Neutrophil (primary cell): Measurements from ENCODE around the gene HMCN1.

Source experiments
- H3K27ac ChIP-seq: fragments of 200-600 bp; sonication (generic); 2 replicates; pipeline ENCODE4 v1.5.1; 2016; ENCODE audit warnings: mild to moderate bottlenecking, moderate library complexity
- H3K27me3 ChIP-seq: fragments of 200-600 bp; sonication (generic); 2 replicates; pipeline ENCODE4 v1.6.0; 2016; ENCODE audit warnings: mild to moderate bottlenecking
- H3K36me3 ChIP-seq: fragments of 200-600 bp; sonication (generic); 2 replicates; pipeline ENCODE4 v1.5.1; 2017
- H3K4me1 ChIP-seq, 2 experiments: fragments of 200-600 bp in 1 of 2; sonication (generic) in 1 of 2; 1 replicate in 1 of 2; 2 replicates in 1 of 2; pipeline versions ENCODE4 v1.5.1 to v1.6.1; 2013 to 2016; ENCODE audit warnings: low read depth in 1 of 2, low read length in 1 of 2, mild to moderate bottlenecking in 1 of 2, moderate library complexity in 1 of 2; ENCODE audit not compliant: control insufficient read depth in 1 of 2, insufficient read depth in 1 of 2
- H3K4me3 ChIP-seq, 2 experiments: fragments of 200-600 bp in 1 of 2; sonication (generic) in 1 of 2; 1 replicate in 1 of 2; 2 replicates in 1 of 2; pipeline ENCODE4 v1.5.1; 2013 to 2016; ENCODE audit warnings: low read depth in 1 of 2, low read length in 1 of 2, mild to moderate bottlenecking in 1 of 2, moderate library complexity in 1 of 2
- H3K9me3 ChIP-seq: fragments of 200-600 bp; sonication (generic); 2 replicates; pipeline ENCODE4 v1.5.1; 2016
- CTCF ChIP-seq: fragments of 200-600 bp; sonication (generic); IDR thresholded peaks from 2 replicates; pipeline ENCODE4 v1.5.1; 2016; ENCODE audit warnings: antibody characterized with exemption

Gene HMCN1

DNA sequence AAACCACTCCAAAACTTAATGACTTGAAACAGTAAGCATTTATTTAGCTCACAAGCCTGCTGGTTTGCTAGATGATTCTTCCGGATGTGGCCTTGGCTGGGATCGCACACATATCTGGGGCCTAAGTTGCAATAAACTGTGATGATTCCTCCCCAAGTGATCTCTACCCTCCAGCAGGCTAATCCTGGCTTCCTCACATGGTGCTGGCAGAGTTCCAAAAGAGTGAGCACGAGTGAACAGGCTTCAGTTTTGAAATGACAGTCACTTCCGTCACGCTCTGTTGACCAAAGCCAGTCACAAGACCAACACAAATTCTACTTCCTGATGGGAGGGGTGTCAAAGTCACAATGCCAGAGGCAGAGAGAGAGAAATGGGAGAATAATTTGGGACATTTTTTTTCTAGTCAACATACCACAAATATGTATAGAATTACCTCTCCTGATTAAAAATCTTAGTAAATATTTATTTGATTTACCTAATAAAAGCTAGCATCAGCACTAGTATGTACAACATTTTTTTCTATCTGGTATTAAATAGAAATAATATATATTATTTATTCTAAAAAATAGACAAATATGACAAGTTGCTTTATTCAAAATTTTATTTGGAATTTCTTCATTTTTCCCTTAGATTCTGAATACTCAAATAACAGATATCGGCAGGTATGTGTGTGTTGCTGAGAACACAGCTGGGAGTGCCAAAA, 348.2 kb downstream of the HMCN1 start:
- Histone ChIP-seq H3K4me1 (no peaks in the 10 kb centered on the region), H3K27me3 (no peaks in the 10 kb centered on the region), H3K27ac (no peak overlapping the region), H3K4me3 (no peak overlapping the region), H3K9me3 (no peaks in the 10 kb centered on the region), H3K36me3 (no peaks in the 10 kb centered on the region)
- no peak for TF ChIP-seq CTCF

DNA sequence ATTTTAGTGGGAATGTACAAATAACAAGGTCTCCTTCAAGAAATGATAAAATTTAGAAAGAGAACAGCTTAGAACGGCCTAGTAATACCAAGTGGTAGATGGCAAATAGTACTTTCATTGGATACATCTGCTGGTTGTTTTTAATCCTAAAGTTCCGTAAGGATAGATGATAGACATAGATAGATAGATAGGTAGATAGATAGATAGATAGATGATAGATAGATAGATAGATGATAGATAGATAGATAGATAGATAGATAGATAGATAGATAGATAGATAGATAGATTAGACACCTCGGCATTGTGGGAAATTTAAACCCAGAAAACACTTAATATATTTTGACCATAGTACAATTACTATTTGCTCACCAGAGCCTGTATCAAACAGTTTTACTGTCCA, 352.4 kb downstream of the HMCN1 start:
- no peaks in the 10 kb centered on the region for H3K36me3 ChIP-seq
- no peak overlapping the region for H3K27ac ChIP-seq
- H3K9me3 ChIP-seq, result no peaks in the 10 kb centered on the region
- no peak overlapping the region for H3K4me3 ChIP-seq
- H3K27me3 ChIP-seq, result no peaks in the 10 kb centered on the region
- H3K4me1 ChIP-seq, result no peaks in the 10 kb centered on the region
- TF ChIP-seq CTCF, result no peak

DNA sequence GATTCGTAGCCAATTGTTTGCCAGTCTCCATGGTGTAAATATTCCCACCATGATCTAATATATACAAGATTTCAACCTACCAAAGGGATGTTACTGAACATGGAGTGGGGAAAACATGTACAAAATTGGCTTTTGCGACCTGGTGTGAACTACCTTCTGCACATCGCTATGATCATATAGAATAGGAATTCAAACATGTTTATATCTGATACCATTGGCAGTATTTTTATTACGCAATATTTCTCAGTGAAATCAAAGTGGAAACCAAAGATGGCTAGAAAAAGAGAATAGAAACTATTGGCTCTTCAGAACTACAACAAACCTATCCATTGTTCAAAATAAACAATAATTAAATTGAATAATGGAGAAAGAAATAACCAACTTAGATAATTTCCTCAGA, 355.7 kb downstream of the HMCN1 start:
- Histone ChIP-seq H3K9me3 (no peaks in the 10 kb centered on the region), H3K36me3 (no peaks in the 10 kb centered on the region), H3K4me1 (no peaks in the 10 kb centered on the region), H3K27me3 (no peaks in the 10 kb centered on the region), H3K27ac (no peak overlapping the region), H3K4me3 (no peak overlapping the region)
- TF ChIP-seq CTCF, result no peak

DNA sequence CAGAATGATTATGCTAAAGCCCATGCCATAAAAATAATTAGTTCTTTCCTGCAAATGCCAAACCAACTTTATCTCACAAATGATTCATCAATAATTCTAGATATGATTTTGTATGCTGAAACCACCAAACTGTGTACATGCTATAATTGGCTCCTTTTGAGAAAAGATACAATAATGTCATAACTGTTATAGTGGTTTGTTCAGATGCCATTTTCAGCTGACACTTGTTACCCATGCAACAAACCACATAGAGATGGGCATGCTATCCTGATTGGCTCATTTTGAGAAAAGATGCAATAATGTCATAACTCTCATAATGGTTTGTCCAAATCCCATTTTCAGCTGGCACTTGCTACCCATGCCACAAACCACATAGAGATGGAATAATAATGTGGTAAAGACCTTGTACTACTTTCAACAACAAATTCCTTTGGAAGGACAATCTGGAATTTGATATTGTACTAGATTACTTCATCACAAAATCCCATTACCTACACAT, 357.1 kb downstream of the HMCN1 start:
- Histone ChIP-seq H3K4me3 (no peak overlapping the region), H3K27me3 (no peaks in the 10 kb centered on the region), H3K27ac (no peak overlapping the region), H3K4me1 (no peaks in the 10 kb centered on the region), H3K36me3 (no peaks in the 10 kb centered on the region), H3K9me3 (no peaks in the 10 kb centered on the region)
- no peak for TF ChIP-seq CTCF

DNA sequence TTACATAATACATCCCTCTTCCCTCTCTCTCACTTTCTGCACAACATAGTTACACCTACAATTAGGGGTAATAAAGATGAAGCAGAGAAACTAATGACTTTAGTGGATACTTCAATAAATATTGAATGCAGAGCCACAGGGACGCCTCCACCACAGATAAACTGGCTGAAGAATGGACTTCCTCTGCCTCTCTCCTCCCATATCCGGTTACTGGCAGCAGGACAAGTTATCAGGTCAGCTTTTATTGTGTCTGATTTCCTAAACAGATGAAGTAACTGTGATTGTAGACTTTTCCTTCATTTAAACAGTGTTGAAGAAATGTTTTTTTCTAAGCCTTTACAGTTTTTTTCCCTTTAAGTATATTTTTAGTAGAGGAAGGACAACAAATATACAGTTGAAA, 359.2 kb downstream of the HMCN1 start:
- no peak overlapping the region for H3K4me3 ChIP-seq
- H3K27me3 ChIP-seq, result no peaks in the 10 kb centered on the region
- no peak overlapping the region for H3K27ac ChIP-seq
- no peaks in the 10 kb centered on the region for H3K9me3 ChIP-seq
- no peaks in the 10 kb centered on the region for H3K36me3 ChIP-seq
- no peaks in the 10 kb centered on the region for H3K4me1 ChIP-seq
- TF ChIP-seq CTCF, result no peak
